ENCODE results near the gene PAM. TPM values are rescaled to one million over a fixed set of nuclear protein-coding genes. Genes with fewer than 3 reads are reported as not detected.

Gene PAM
- total RNA-seq, 3 donors from 2014 or later, result 159 to 227 (median 193) TPM

- intact Hi-C loops (cut with DNase I; ENCODE audit: low total_unique reads), result no loop called here
- Histone ChIP-seq H3K9me3 (peaks cover 0 to 3% of the 10 kb centered on the region in 2 donors), H3K27ac (no peak overlapping the region), H3K27me3 (no peaks in the 10 kb centered on the region), H3K4me1 (no peaks in the 10 kb centered on the region), H3K36me3 (no peaks in the 10 kb centered on the region), H3K4me3 (no peak overlapping the region)
- no peak for DNase-seq (ENCODE audit: low spot score in 2 of 2)
- TF ChIP-seq POLR2AphosphoS5 (IDR thresholded peaks at IDR 0.05) (no peak), CTCF (IDR thresholded peaks at IDR 0.05) (no peak), POLR2A (IDR thresholded peaks at IDR 0.05) (no peak)
Observed at GRCh38 chr5:103010168-103010567, 255.1 kb downstream of the PAM start.

DNA sequence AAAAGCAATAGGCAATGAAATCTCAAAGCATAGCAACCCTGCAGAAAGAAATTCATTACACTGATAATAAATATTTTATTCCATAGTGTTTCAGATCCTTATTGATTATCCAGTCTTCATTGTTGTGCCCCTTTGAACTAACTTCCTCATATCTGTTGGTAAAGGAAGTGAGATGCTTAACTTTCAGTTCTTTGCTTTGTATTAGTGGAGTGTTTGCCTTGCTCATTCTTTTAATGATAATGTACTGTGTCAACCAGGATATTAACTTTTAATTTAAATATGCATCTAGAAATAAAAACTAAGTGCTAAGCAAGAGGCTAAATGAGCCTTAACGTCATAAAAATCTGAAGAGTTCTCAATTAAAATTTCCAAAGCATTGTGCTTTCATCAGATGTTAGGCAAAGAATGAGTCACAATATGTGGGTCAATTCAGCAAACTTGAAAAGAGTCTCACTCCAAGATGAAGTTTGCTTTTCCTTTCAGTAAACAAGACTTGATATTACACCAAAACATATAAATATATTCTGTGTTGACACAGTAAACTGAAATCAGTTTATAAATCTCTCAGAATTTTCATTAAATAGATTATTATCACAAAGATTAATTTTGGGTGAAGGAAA lies 258.9 kb downstream of the PAM start:
- TF ChIP-seq CTCF (IDR thresholded peaks at IDR 0.05) (no peak), POLR2AphosphoS5 (IDR thresholded peaks at IDR 0.05) (no peak), POLR2A (IDR thresholded peaks at IDR 0.05) (no peak)
- Histone ChIP-seq H3K4me1 (no peaks in the 10 kb centered on the region), H3K27ac (no peak overlapping the region), H3K27me3 (no peaks in the 10 kb centered on the region), H3K36me3 (no peaks in the 10 kb centered on the region), H3K4me3 (no peak overlapping the region), H3K9me3 (peaks cover 0 to 3% of the 10 kb centered on the region in 2 donors)
- intact Hi-C loops (cut with DNase I; ENCODE audit: low total_unique reads), result no loop called here
- DNase-seq (ENCODE audit: low spot score in 2 of 2), result no peak

GRCh38 chr5:103014983-103015382 lies 259.9 kb downstream of the PAM start:
- TF ChIP-seq CTCF (IDR thresholded peaks at IDR 0.05) (no peak), POLR2AphosphoS5 (IDR thresholded peaks at IDR 0.05) (no peak), POLR2A (IDR thresholded peaks at IDR 0.05) (no peak)
- Histone ChIP-seq H3K4me3 (no peak overlapping the region), H3K27ac (no peak overlapping the region), H3K36me3 (no peaks in the 10 kb centered on the region), H3K27me3 (no peaks in the 10 kb centered on the region), H3K9me3 (peaks cover 0 to 3% of the 10 kb centered on the region in 2 donors), H3K4me1 (no peaks in the 10 kb centered on the region)
- intact Hi-C loops (cut with DNase I; ENCODE audit: low total_unique reads), result no loop called here
- no peak for DNase-seq (ENCODE audit: low spot score in 2 of 2)

DNA sequence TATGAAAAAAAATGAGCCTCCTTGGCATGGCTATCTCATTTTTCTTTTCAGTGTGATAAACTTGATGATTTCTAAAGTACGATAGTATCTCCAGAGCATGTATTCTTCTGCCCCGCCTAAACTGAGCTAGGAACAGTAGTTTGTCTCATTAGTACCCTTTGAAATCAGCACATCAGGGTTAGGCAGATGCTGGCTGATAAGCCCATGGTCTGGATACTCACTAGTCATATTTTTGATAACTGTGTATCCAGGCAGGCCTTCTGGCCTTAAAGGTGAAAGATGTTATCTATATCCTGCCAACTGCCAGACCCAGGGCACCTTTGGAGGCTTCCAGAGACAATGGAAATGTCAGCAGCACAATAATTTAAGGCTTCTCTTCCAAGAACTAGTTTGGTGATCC lies 261.1 kb downstream of the PAM start:
- intact Hi-C loops (cut with DNase I; ENCODE audit: low total_unique reads), result no loop called here
- Histone ChIP-seq H3K9me3 (peaks cover 0 to 3% of the 10 kb centered on the region in 2 donors), H3K36me3 (no peaks in the 10 kb centered on the region), H3K4me1 (no peaks in the 10 kb centered on the region), H3K27ac (no peak overlapping the region), H3K4me3 (no peak overlapping the region), H3K27me3 (no peaks in the 10 kb centered on the region)
- no peak for TF ChIP-seq POLR2AphosphoS5 (IDR thresholded peaks at IDR 0.05)
- no peak for TF ChIP-seq CTCF (IDR thresholded peaks at IDR 0.05)
- TF ChIP-seq POLR2A (IDR thresholded peaks at IDR 0.05), result no peak
- no peak for DNase-seq (ENCODE audit: low spot score in 2 of 2)

GRCh38 chr5:103019804-103020203 lies 264.7 kb downstream of the PAM start:
- no peaks in the 10 kb centered on the region for H3K27me3 ChIP-seq
- H3K9me3 ChIP-seq, result no peaks in the 10 kb centered on the region
- no peak overlapping the region for H3K27ac ChIP-seq
- H3K36me3 ChIP-seq, result no peaks in the 10 kb centered on the region
- no peak for TF ChIP-seq POLR2A (IDR thresholded peaks at IDR 0.05)
- TF ChIP-seq POLR2AphosphoS5 (IDR thresholded peaks at IDR 0.05), result no peak
- TF ChIP-seq CTCF (IDR thresholded peaks at IDR 0.05), result no peak
- H3K4me3 ChIP-seq, result no peak overlapping the region
- no peaks in the 10 kb centered on the region for H3K4me1 ChIP-seq
- DNase-seq (ENCODE audit: low spot score in 2 of 2), result no peak
- intact Hi-C loops (cut with DNase I; ENCODE audit: low total_unique reads), result no loop called here

Measured in breast epithelium (tissue), 4 donors.